Hepatocyte (in vitro differentiated cells): ENCODE data around the gene PSME4. TPM values are rescaled to one million over a fixed set of nuclear protein-coding genes. Genes with fewer than 3 reads are reported as not detected.

Experiments used
- microRNA-seq: library from miRNA; unstranded; fragments of <30 nt; microRNA quantifications from one replicate; pipeline ENCODE4, GENCODE V29; 2017
- polyA plus RNA-seq: library from polyadenylated mRNA; unstranded; fragments of >200 nt; fragmentation: Nextera tagmentation; extraction: Ambion mirVana; gene quantifications from 2 replicates; pipeline ENCODE4 v1.2.1, GENCODE V29; 2016
- small RNA-seq: library from RNA; depleted of rRNA; stranded (forward); fragments of <200 nt; gene quantifications from one replicate; pipeline ENCODE3, GENCODE V24; 2014
- total RNA-seq: library from RNA; depleted of rRNA; stranded (reverse); fragments of >200 nt; gene quantifications from 2 replicates; pipeline ENCODE4 v1.2.3, GENCODE V29; 2014

Gene PSME4
- total and polyA plus RNA-seq, 2 experiments from 2014 or later: 12.7 to 53.1 TPM

Small RNA genes within 50 kb of the gene (microRNA-seq; reads per million reads assigned to microRNA genes)
- not detected for gene MIR3682

Small RNA genes within 50 kb of the gene (small RNA-seq; reads per million reads assigned to genes)
- gene MIR3682: not detected

Other genes starting within 250 kb of the PSME4 start
- 2.1 and 3.5 TPM in 2 replicates for gene CHAC2, start 203.2 kb downstream of the PSME4 start, total RNA-seq
- gene CHAC2, start 203.2 kb downstream of the PSME4 start, polyA plus RNA-seq: 2.1 and 3.8 TPM in 2 replicates
- 14.8 and 17.6 TPM in 2 replicates for gene ASB3, start 184.0 kb downstream of the PSME4 start, total RNA-seq
- gene ASB3, start 184.0 kb downstream of the PSME4 start, polyA plus RNA-seq: 12.2 and 13.9 TPM in 2 replicates
- gene ERLEC1, start 183.9 kb downstream of the PSME4 start, total RNA-seq: 73.0 and 75.3 TPM in 2 replicates
- gene ERLEC1, start 183.9 kb downstream of the PSME4 start, polyA plus RNA-seq: 63.6 and 73.2 TPM in 2 replicates
- 1.00 and 1.5 TPM in 2 replicates for gene GPR75, start 111.0 kb downstream of the PSME4 start, total RNA-seq
- gene GPR75, start 111.0 kb downstream of the PSME4 start, polyA plus RNA-seq: 0.07 TPM in 1 of 2 replicates, not detected in the other
- 19.7 and 22.5 TPM in 2 replicates for gene ACYP2, start 144.6 kb upstream of the PSME4 start, total RNA-seq
- gene ACYP2, start 144.6 kb upstream of the PSME4 start, polyA plus RNA-seq: 18.0 and 30.9 TPM in 2 replicates